ENCODE data around the gene KLRF1.
A peak's percentile ranks its signal among the peaks of the same experiment; 100 is the strongest.

KLRF1 gene

GRCh38 chr12:9856151-9856550 is 28.9 kb downstream of the KLRF1 start:
- no peak for DNase-seq (ENCODE audit: low read depth)
- no peak for TF ChIP-seq CTCF (conservative IDR thresholded peaks at IDR 0.05; ENCODE audit: low read length)
- no peak overlapping the region for H3K4me3 ChIP-seq (ENCODE audit: low read length)

GRCh38 chr12:9856894-9857293 is 29.6 kb downstream of the KLRF1 start:
- no peak overlapping the region for H3K4me3 ChIP-seq (ENCODE audit: low read length)
- no peak for DNase-seq (ENCODE audit: low read depth)
- TF ChIP-seq CTCF (conservative IDR thresholded peaks at IDR 0.05; ENCODE audit: low read length) = no peak

GRCh38 chr12:9858135-9858534 is 30.9 kb downstream of the KLRF1 start:
- H3K4me3 ChIP-seq (ENCODE audit: low read length) = no peak overlapping the region
- DNase-seq (ENCODE audit: low read depth) = no peak
- no peak for TF ChIP-seq CTCF (conservative IDR thresholded peaks at IDR 0.05; ENCODE audit: low read length)

GRCh38 chr12:9864913-9865675 is 37.8 kb downstream of the KLRF1 start:
- TF ChIP-seq CTCF (conservative IDR thresholded peaks at IDR 0.05; ENCODE audit: low read length) = no peak
- H3K4me3 ChIP-seq (ENCODE audit: low read length) = peak overlapping the region; percentile 10
- no peak for DNase-seq (ENCODE audit: low read depth)

- no peak for DNase-seq (ENCODE audit: low read depth)
- no peak for TF ChIP-seq CTCF (conservative IDR thresholded peaks at IDR 0.05; ENCODE audit: low read length)
- H3K4me3 ChIP-seq (ENCODE audit: low read length) = peak overlapping the region; percentile 33
Measured at GRCh38 chr12:9866860-9867269, 39.6 kb downstream of the KLRF1 start.

- H3K4me3 ChIP-seq (ENCODE audit: low read length) = peak overlapping the region; percentile 33
- TF ChIP-seq CTCF (conservative IDR thresholded peaks at IDR 0.05; ENCODE audit: low read length) = no peak
- no peak for DNase-seq (ENCODE audit: low read depth)
Measured at GRCh38 chr12:9867531-9867930, 40.2 kb downstream of the KLRF1 start.

GRCh38 chr12:9868311-9868801 is 41.1 kb downstream of the KLRF1 start:
- no peak for DNase-seq (ENCODE audit: low read depth)
- no peak for TF ChIP-seq CTCF (conservative IDR thresholded peaks at IDR 0.05; ENCODE audit: low read length)
- peak overlapping the region; percentile 59 for H3K4me3 ChIP-seq (ENCODE audit: low read length)

Data from AG10803 (cell line).